T47D (cell line): ENCODE data around the gene PDCD6IP.

Source experiments
- DNase-seq, 2 experiments: peaks; one replicate each; pipeline versions ENCODE4 v3.0.0 to v3.0.0-alpha.2; 2011 to 2012; ENCODE audit warnings: low read depth in 1 of 2, low spot score in 1 of 2
- JUND ChIP-seq: IDR thresholded peaks from 2 replicates; pipeline ENCODE4 v1.6.1; 2012; ENCODE audit warnings: low read depth
- in situ Hi-C: cut with HindIII; loops from 2 replicates; pipeline ENCODE4 v1.10.0; 2016; ENCODE audit warnings: low sequenced_read_pairs, low pct_unique_long_range_greater_than_20kb

PDCD6IP gene

GRCh38 chr3:33875680-33876079, 77.2 kb downstream of the PDCD6IP start:
- no peak for DNase-seq
- TF ChIP-seq JUND = no peak
- in situ Hi-C loops = no loop called here

GRCh38 chr3:33877187-33877586, 78.8 kb downstream of the PDCD6IP start:
- DNase-seq = no peak
- in situ Hi-C loops = no loop called here
- TF ChIP-seq JUND = no peak

- in situ Hi-C loops = no loop called here
- no peak for TF ChIP-seq JUND
- peak in 1 of 2 experiments; percentile 33 for DNase-seq
Observed at GRCh38 chr3:33879540-33879939, 81.1 kb downstream of the PDCD6IP start.

- no peak for TF ChIP-seq JUND
- in situ Hi-C loops = no loop called here
- no peak for DNase-seq
Observed at GRCh38 chr3:33881156-33882064, 83.0 kb downstream of the PDCD6IP start.

GRCh38 chr3:33882296-33882695, 83.9 kb downstream of the PDCD6IP start:
- in situ Hi-C loops = no loop called here
- no peak for DNase-seq
- no peak for TF ChIP-seq JUND

- TF ChIP-seq JUND = no peak
- in situ Hi-C loops = no loop called here
- DNase-seq = peak; percentile 11 to 61
Observed at GRCh38 chr3:33883538-33883950, 85.1 kb downstream of the PDCD6IP start.

GRCh38 chr3:33883951-33884561, 85.6 kb downstream of the PDCD6IP start:
- peak in 1 of 2 experiments; percentile 62 for DNase-seq
- in situ Hi-C loops = no loop called here

GRCh38 chr3:33884701-33885100, 86.3 kb downstream of the PDCD6IP start:
- in situ Hi-C loops = no loop called here
- no peak for TF ChIP-seq JUND
- no peak for DNase-seq

More at GRCh38 chr3:33883951-33884561, 85.6 kb downstream of the PDCD6IP start:
- TF ChIP-seq JUND = no peak

- TF ChIP-seq JUND = no peak
- no peak for DNase-seq
- in situ Hi-C loops = no loop called here
Observed at GRCh38 chr3:33885496-33885895, 87.1 kb downstream of the PDCD6IP start.

- no peak for DNase-seq
- in situ Hi-C loops = no loop called here
- TF ChIP-seq JUND = no peak
Observed at GRCh38 chr3:33886015-33886414, 87.6 kb downstream of the PDCD6IP start.

GRCh38 chr3:33887478-33887877, 89.0 kb downstream of the PDCD6IP start:
- TF ChIP-seq JUND = no peak
- in situ Hi-C loops = no loop called here
- DNase-seq = no peak

- TF ChIP-seq JUND = no peak
- DNase-seq = no peak
- in situ Hi-C loops = no loop called here
Observed at GRCh38 chr3:33889394-33890039, 91.1 kb downstream of the PDCD6IP start.

GRCh38 chr3:33892655-33893054, 94.2 kb downstream of the PDCD6IP start:
- in situ Hi-C loops = no loop called here
- no peak for TF ChIP-seq JUND
- DNase-seq = no peak
